ENCODE results near the gene XG. TPM values are rescaled to one million over a fixed set of nuclear protein-coding genes. Genes with fewer than 3 reads are reported as not detected.
A peak's percentile ranks its signal among the peaks of the same experiment; 100 is the strongest.

The XG gene
- polyA plus RNA-seq, 4 donors = 0.13 to 0.15 TPM; not detected in 2

DNA sequence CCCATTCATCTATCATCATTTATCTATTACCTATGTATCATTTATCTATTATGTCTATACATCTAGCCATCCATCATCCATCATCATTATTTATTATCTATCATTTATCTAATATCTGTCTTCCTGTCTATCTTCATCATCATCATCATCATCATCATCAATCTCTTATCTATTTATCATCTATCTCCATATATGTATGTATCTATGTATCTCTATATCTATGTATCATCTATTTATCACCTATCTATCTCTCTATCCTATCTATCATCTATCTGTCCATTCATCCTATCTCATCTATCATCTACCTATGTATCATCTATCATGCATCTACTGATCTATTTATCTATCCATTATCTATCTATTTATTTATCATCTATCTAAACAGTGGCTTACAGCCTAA is 73.0 kb downstream of the XG start:
- Histone ChIP-seq H3K27me3 (ENCODE audit: control insufficient read depth in 3 of 3, insufficient read depth in 3 of 3, low read length in 3 of 3) (no peaks in the 10 kb centered on the region), H3K4me1 (ENCODE audit: control insufficient read depth in 3 of 3, insufficient read depth in 2 of 3, low read depth in 1 of 3, low read length in 2 of 3) (no peaks in the 10 kb centered on the region), H3K4me3 (ENCODE audit: low read depth in 1 of 3, low read length in 3 of 3) (no peak overlapping the region), H3K36me3 (ENCODE audit: control insufficient read depth in 3 of 3, insufficient read depth in 2 of 3, low read depth in 1 of 3, low read length in 3 of 3) (no peaks in the 10 kb centered on the region), H3K9me3 (ENCODE audit: control insufficient read depth in 2 of 2, insufficient read depth in 1 of 2, low read depth in 1 of 2, low read length in 1 of 2) (no peaks in the 10 kb centered on the region), H3K27ac (ENCODE audit: low read depth in 1 of 3, low read length in 2 of 3) (no peak overlapping the region)
- FAIRE-seq (no peak), DNase-seq (no peak)

- FAIRE-seq = no peak
- 17 to 46% (median 34%) methylated on average over 21 to 56 of the region's 56 CpGs for WGBS, 3 donors
These were observed 76.6 kb downstream of the XG start, which contains the start of gene GYG2 for GRCh38 chrX:2828344-2828958. Gene GYG2, plus strand, starts transcription at chrX:2828930. Its CDS starts 1,259 bp downstream, at chrX:2830189.

GRCh38 chrX:2828959-2829411 is 77.1 kb downstream of the XG start:
- peak overlapping the region; percentile 23 to 52 (median 39) for H3K4me3 ChIP-seq (ENCODE audit: low read depth in 1 of 3, low read length in 3 of 3)
- FAIRE-seq (no peak), DNase-seq (peak in 1 of 2 donors; percentile 22)

More at GRCh38 chrX:2828344-2828958, 76.6 kb downstream of the XG start, which contains the start of gene GYG2:
- Histone ChIP-seq H3K27me3 (ENCODE audit: control insufficient read depth in 3 of 3, insufficient read depth in 3 of 3, low read length in 3 of 3) (no peaks in the 10 kb centered on the region), H3K27ac (ENCODE audit: low read depth in 1 of 3, low read length in 2 of 3) (no peak within 1 kb of the TSS), H3K4me3 (ENCODE audit: low read depth in 1 of 3, low read length in 3 of 3) (peak within 1 kb of the TSS; percentile 23 to 52 (median 39)), H3K36me3 (ENCODE audit: control insufficient read depth in 3 of 3, insufficient read depth in 2 of 3, low read depth in 1 of 3, low read length in 3 of 3) (no peaks in the 10 kb centered on the region), H3K4me1 (ENCODE audit: control insufficient read depth in 3 of 3, insufficient read depth in 2 of 3, low read depth in 1 of 3, low read length in 2 of 3) (no peaks in the 10 kb centered on the region), H3K9me3 (ENCODE audit: control insufficient read depth in 2 of 2, insufficient read depth in 1 of 2, low read depth in 1 of 2, low read length in 1 of 2) (no peaks in the 10 kb centered on the region)
- DNase-seq = peak; percentile 10 to 38

DNA sequence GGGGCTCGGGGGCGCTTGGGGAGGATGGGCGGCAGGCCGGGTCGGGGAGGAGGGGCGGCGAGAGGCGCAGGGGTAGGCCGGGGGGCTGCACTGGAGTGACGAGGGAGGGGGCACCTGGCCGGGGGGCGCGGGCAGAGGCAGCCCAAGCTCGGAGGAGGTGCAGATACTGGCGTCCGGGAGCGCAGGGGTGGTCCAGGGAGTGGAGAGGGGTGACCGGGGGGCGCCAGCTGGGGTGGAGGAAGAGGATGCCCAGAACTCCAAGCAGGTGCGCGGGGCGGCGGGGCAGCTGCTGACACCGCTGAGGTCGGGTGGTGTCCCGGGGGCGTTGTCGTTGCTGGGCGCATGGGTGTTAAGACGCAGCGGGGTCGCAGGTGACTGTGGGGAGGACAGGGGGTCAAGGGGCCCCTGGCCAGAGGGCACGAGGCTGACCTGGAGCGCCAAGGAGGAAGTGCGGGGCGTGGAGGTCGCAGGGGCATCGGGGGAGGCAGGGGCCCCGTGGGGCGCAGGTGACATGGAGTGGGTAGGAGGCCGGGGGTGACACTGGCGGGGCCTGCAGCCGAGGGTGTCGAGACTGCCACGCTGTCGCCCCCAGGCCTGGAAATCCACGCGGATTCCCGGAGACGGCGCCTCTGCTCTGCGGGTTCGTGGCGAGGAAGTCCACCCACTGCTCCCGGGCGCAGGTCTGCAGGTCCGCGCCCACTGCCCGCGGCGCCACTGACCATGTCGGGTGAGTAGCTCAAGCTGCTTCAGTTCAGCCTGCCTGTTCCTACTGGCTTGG is 77.8 kb downstream of the XG start:
- Histone ChIP-seq H3K4me1 (ENCODE audit: control insufficient read depth in 3 of 3, insufficient read depth in 2 of 3, low read depth in 1 of 3, low read length in 2 of 3) (no peaks in the 10 kb centered on the region), H3K36me3 (ENCODE audit: control insufficient read depth in 3 of 3, insufficient read depth in 2 of 3, low read depth in 1 of 3, low read length in 3 of 3) (no peaks in the 10 kb centered on the region), H3K27me3 (ENCODE audit: control insufficient read depth in 3 of 3, insufficient read depth in 3 of 3, low read length in 3 of 3) (no peaks in the 10 kb centered on the region), H3K27ac (ENCODE audit: low read depth in 1 of 3, low read length in 2 of 3) (no peak overlapping the region), H3K9me3 (ENCODE audit: control insufficient read depth in 2 of 2, insufficient read depth in 1 of 2, low read depth in 1 of 2, low read length in 1 of 2) (no peaks in the 10 kb centered on the region), H3K4me3 (ENCODE audit: low read depth in 1 of 3, low read length in 3 of 3) (peak overlapping the region in 2 of 3 donors; percentile 39 to 52)
- no peak for DNase-seq
- FAIRE-seq = no peak
- WGBS, 3 donors = 12 to 20% (median 17%) methylated on average over 21 to 62 of the region's 62 CpGs

More at GRCh38 chrX:2828959-2829411, 77.1 kb downstream of the XG start:
- 2 to 5% methylated on average over 26 to 44 of the region's 44 CpGs; no CpG with 5 or more reads in 1 of the 3 donors for WGBS, 3 donors
- H3K36me3 ChIP-seq (ENCODE audit: control insufficient read depth in 3 of 3, insufficient read depth in 2 of 3, low read depth in 1 of 3, low read length in 3 of 3) = no peaks in the 10 kb centered on the region
- H3K27ac ChIP-seq (ENCODE audit: low read depth in 1 of 3, low read length in 2 of 3) = no peak overlapping the region
- H3K27me3 ChIP-seq (ENCODE audit: control insufficient read depth in 3 of 3, insufficient read depth in 3 of 3, low read length in 3 of 3) = no peaks in the 10 kb centered on the region
- H3K4me1 ChIP-seq (ENCODE audit: control insufficient read depth in 3 of 3, insufficient read depth in 2 of 3, low read depth in 1 of 3, low read length in 2 of 3) = no peaks in the 10 kb centered on the region
- no peaks in the 10 kb centered on the region for H3K9me3 ChIP-seq (ENCODE audit: control insufficient read depth in 2 of 2, insufficient read depth in 1 of 2, low read depth in 1 of 2, low read length in 1 of 2)

DNA sequence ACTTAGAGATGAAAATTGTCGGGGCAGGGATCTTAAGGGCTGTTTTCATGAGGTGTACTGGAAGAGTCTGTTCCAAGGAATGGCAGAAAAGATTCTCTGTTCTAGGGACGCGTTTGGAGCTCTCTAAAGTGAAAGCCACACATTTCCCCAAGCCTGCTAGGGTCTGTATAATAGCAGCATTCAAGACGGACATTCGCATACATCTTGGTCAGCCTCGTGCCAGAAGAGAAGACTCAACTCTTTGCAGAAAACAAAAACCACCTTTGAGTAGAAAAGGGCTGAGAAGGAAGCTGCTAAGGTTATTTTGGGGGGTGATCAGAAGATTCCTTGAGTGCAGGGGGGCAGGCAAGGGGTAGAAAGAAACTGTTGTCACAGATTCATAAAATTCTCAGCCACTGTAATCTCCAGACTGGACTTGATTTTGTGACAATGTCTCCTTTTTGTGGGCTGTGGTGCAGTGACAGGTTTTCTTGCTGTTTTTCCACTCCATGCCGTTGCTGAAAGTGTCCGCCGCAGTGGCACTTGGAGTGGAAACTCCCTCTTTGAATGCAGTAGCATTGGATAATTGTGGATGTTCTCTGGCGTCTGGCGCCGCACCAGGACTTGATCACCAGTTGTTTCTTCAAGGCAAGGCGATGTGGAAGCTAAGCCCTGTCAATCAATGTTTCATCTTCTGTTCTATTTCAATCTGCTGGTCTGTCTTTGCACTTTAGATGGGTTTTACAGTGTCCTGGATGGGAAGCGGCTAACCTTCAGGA is 79.8 kb downstream of the XG start:
- Histone ChIP-seq H3K4me1 (ENCODE audit: control insufficient read depth in 3 of 3, insufficient read depth in 2 of 3, low read depth in 1 of 3, low read length in 2 of 3) (no peaks in the 10 kb centered on the region), H3K36me3 (ENCODE audit: control insufficient read depth in 3 of 3, insufficient read depth in 2 of 3, low read depth in 1 of 3, low read length in 3 of 3) (peaks cover 0 to under 1% (median 0%) of the 10 kb centered on the region in 3 donors), H3K27ac (ENCODE audit: low read depth in 1 of 3, low read length in 2 of 3) (no peak overlapping the region), H3K27me3 (ENCODE audit: control insufficient read depth in 3 of 3, insufficient read depth in 3 of 3, low read length in 3 of 3) (no peaks in the 10 kb centered on the region), H3K9me3 (ENCODE audit: control insufficient read depth in 2 of 2, insufficient read depth in 1 of 2, low read depth in 1 of 2, low read length in 1 of 2) (no peaks in the 10 kb centered on the region), H3K4me3 (ENCODE audit: low read depth in 1 of 3, low read length in 3 of 3) (no peak overlapping the region)
- DNase-seq (no peak), FAIRE-seq (no peak)
- 90 to 91% (median 90%) methylated on average over 14 of the region's 14 CpGs for WGBS, 3 donors

DNA sequence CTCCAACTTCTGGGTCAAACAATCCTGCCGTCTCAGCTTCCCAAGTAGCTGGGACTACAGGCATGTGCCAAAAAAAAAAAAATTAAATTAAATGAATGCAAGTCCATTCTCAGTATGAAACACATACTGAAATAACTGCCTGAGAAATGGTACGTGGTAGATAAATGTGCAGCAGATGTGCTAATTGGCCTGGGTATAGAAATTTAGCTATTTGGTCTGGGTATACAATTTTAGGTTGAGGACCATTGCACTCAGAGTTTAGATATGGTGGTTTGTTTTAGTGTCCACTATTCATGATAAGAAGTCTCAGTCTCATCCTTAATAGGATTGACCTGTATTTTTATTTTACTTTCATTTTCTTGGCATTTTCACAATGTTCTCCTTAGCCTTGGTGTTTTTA is 86.1 kb downstream of the XG start:
- no peak overlapping the region for H3K27ac ChIP-seq (ENCODE audit: low read depth in 1 of 3, low read length in 2 of 3)
- no peak for DNase-seq
- H3K9me3 ChIP-seq (ENCODE audit: control insufficient read depth in 2 of 2, insufficient read depth in 1 of 2, low read depth in 1 of 2, low read length in 1 of 2) = no peaks in the 10 kb centered on the region
- no peaks in the 10 kb centered on the region for H3K4me1 ChIP-seq (ENCODE audit: control insufficient read depth in 3 of 3, insufficient read depth in 2 of 3, low read depth in 1 of 3, low read length in 2 of 3)
- no peaks in the 10 kb centered on the region for H3K27me3 ChIP-seq (ENCODE audit: control insufficient read depth in 3 of 3, insufficient read depth in 3 of 3, low read length in 3 of 3)
- 93 to 97% (median 94%) methylated on average over 2 of the region's 2 CpGs for WGBS, 3 donors
- peaks cover 0 to 2% (median 0%) of the 10 kb centered on the region in 3 donors for H3K36me3 ChIP-seq (ENCODE audit: control insufficient read depth in 3 of 3, insufficient read depth in 2 of 3, low read depth in 1 of 3, low read length in 3 of 3)
- H3K4me3 ChIP-seq (ENCODE audit: low read depth in 1 of 3, low read length in 3 of 3) = no peak overlapping the region
- no peak for FAIRE-seq

DNA sequence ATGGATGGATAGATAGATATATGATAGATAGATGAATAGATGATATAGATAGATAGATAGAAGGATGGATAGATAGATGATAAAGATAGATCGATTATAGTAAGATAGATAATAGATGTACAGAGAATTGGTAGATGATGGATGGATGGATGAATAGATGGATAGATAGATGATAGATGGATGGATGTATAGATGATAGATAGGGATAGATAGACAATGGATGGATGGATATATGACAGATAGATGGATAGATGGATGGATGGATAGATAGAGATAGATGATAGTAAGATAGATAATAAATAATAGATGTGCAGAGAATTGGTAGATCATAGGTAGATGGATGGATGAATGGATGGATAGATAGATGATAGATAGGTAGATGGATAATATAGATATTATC is 89.1 kb downstream of the XG start:
- Histone ChIP-seq H3K4me1 (ENCODE audit: control insufficient read depth in 3 of 3, insufficient read depth in 2 of 3, low read depth in 1 of 3, low read length in 2 of 3) (no peaks in the 10 kb centered on the region), H3K27ac (ENCODE audit: low read depth in 1 of 3, low read length in 2 of 3) (no peak overlapping the region), H3K27me3 (ENCODE audit: control insufficient read depth in 3 of 3, insufficient read depth in 3 of 3, low read length in 3 of 3) (no peaks in the 10 kb centered on the region), H3K36me3 (ENCODE audit: control insufficient read depth in 3 of 3, insufficient read depth in 2 of 3, low read depth in 1 of 3, low read length in 3 of 3) (peaks cover 0 to 6% (median 0%) of the 10 kb centered on the region in 3 donors), H3K4me3 (ENCODE audit: low read depth in 1 of 3, low read length in 3 of 3) (no peak overlapping the region), H3K9me3 (ENCODE audit: control insufficient read depth in 2 of 2, insufficient read depth in 1 of 2, low read depth in 1 of 2, low read length in 1 of 2) (no peaks in the 10 kb centered on the region)
- 89 to 93% (median 92%) methylated on average over 1 of the region's 1 CpG for WGBS, 3 donors
- FAIRE-seq = no peak
- DNase-seq = no peak

DNA sequence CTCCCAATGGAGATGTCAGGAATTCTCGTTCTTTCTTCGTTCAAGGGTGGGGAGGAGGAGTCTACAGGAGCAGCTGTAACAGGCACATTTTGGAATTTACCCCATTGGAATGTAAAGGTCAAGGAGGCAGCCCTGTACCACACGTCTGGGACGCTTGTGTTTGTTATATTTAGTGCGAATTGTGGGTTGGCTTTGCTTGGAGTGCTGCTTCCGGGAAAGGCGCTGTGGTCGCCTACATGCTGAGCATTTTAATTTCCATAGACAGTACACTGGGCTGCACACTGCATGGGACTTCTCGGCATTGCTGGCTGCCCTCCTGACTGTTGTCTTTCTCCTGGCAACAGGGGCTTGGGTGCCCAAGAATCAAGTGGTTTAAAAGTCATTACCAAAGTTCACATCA is 89.7 kb downstream of the XG start:
- FAIRE-seq (no peak), DNase-seq (no peak)
- H3K27me3 ChIP-seq (ENCODE audit: control insufficient read depth in 3 of 3, insufficient read depth in 3 of 3, low read length in 3 of 3) = no peaks in the 10 kb centered on the region
- WGBS, 3 donors = 59 to 91% (median 86%) methylated on average over 9 of the region's 9 CpGs
- H3K9me3 ChIP-seq (ENCODE audit: control insufficient read depth in 2 of 2, insufficient read depth in 1 of 2, low read depth in 1 of 2, low read length in 1 of 2) = no peaks in the 10 kb centered on the region
- H3K36me3 ChIP-seq (ENCODE audit: control insufficient read depth in 3 of 3, insufficient read depth in 2 of 3, low read depth in 1 of 3, low read length in 3 of 3) = peaks cover 0 to 6% (median 0%) of the 10 kb centered on the region in 3 donors
- H3K4me3 ChIP-seq (ENCODE audit: low read depth in 1 of 3, low read length in 3 of 3) = no peak overlapping the region
- no peaks in the 10 kb centered on the region for H3K4me1 ChIP-seq (ENCODE audit: control insufficient read depth in 3 of 3, insufficient read depth in 2 of 3, low read depth in 1 of 3, low read length in 2 of 3)
- no peak overlapping the region for H3K27ac ChIP-seq (ENCODE audit: low read depth in 1 of 3, low read length in 2 of 3)

Measured in small intestine (tissue), 7 donors.